ENCODE measurements around the gene HEPH.
"Not testable (repeated sequence)": the region's sequence is repeated elsewhere in the genome, so short reads cannot be mapped to it uniquely, and the experiment has no call there.

Gene HEPH

GRCh38 chrX:66232296-66232695 is 68.2 kb downstream of the HEPH start:
- no peak for DNase-seq (ENCODE audit: low spot score)

DNA sequence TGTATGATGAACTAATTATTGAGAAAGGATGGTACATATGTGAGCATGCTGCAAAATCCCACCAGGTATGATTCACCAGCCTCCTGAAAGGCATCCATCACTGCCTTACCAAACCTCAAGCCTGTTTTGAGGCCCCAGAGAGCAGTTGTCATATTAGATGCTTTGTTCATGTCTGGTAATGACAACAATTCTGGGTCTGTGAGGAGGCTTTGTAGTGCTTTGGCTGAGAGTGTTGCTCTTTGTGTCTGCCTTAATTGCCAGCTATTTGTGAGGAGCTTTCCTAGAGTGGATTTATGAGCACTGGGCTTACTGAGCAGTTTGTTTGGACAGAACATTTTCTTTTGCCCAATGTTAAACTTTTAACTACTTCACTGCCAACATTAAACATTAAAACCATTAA is 69.2 kb downstream of the HEPH start:
- no peak for DNase-seq (ENCODE audit: low spot score)

DNA sequence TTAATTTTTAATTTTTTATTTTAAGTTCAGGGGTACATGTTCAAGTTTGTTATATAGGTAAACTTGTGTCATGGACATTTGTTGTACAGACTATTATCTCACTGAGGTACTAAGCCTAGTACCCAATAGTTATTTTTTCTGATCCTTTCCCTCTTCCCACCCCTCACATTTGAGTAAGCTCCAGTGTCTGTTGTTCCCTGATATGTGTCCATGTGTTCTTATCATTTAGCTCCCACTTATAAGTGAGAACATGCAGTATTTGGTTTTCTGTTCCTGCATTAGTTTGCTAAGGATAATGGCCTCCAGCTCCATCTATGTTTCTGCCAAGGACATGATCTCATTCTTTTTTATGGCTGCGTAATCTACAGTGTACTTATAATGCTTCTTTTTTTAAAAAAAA is 69.9 kb downstream of the HEPH start:
- DNase-seq (ENCODE audit: low spot score), result not testable (repeated sequence)

DNA sequence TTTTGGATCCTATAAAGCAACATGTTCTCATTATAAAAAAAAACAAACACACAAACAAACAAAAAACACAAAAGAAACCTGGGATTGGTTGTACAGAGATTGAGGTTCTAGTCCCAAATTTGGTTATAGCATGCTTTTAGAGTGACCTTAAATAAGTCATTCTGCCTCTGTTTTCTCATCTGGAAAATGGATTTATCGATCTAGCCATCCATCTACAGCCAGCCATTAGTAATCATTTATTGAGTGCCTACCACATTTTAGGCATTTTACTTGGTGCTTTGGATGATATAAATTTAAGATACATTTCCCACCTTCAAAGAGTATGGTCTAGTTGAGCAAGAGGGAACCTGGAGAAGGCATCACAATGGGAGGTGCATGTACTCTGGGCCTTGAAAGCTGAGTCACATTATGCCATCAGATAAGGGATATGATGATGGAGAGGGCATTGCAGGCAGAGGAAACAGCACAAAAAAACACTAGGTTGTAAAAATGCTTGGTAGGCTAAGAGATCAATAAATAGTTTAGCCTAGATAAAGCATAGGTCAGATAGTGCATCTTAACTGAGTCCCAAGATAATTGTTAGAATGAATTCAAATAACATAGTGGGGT is 91.4 kb downstream of the HEPH start:
- no peak for DNase-seq (ENCODE audit: low spot score)

GRCh38 chrX:66262807-66263206 is 98.8 kb downstream of the HEPH start:
- DNase-seq (ENCODE audit: low spot score), result no peak
